GM18868 (cell line): ENCODE measurements around the gene HSFX2.
"Not testable (repeated sequence)": the region's sequence is repeated elsewhere in the genome, so short reads cannot be mapped to it uniquely, and the experiment has no call there.

Experiments used
- ATAC-seq: cut with Tn5 transposase; IDR thresholded peaks from one replicate; pipeline ENCODE4 v1.9.1; 2021; ENCODE audit warnings: mild to moderate bottlenecking, moderate library complexity; ENCODE audit not compliant: unreplicated experiment

The HSFX2 gene

DNA sequence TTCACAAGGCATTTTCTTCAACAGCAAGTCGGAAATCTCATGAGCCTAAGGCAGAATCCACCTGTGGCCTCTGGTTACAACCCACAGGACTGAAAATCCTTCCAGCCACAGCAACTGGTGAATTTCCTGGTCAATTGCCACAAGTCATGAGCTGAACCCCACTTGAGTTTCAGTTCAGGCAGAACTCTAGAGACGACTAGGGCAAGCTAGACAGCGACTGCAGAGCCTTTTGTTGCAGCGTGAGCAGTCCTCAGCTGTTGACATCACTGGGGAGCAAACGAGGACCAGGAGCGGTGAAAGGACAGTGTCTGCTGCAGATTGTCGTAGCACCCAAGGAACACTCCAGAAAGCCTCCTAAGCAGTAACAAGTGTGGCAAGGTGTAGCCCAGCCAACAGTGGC is 829 bp upstream of the HSFX2 start:
- not testable (repeated sequence) for ATAC-seq

DNA sequence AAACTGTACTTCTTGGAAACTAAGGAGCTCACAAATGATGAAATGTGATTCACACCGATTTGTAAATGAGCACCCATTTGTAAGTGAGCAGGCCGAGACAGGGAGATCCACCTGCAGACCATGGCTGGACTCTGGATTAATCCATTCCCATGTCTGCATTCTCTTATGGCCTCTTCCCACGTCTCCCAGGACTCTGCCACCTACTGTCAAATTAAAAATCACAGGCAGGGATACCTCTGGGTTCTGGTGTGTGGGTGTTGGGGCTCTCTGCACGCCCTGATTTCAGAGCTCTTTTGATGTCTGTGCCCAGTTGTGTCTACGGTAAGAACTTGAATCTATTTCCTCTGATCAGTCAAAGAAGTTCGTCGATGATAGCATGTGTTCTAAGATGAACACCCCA is 4.1 kb downstream of the HSFX2 start:
- not testable (repeated sequence) for ATAC-seq

DNA sequence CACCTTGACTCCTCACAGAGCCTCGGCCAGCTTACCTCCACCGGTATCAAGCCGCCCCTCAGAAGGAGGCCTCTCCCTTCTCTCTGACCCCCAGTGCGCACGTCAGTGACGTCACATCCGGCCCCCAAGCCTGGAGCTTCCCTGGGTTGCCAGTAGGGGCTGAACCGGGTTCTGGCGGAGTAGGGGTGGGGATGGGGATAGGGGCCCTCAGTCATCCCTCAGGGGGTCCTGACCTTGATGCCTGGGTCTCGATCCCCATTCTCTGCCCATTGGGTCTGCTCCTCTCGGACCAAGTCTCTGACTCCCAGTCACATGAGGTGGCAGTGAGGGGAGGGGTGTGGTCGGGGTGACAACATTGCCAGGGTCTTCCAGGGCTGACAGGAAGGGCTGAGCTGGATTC is 7.8 kb downstream of the HSFX2 start, which contains the start of gene MAGEA9B:
MAGEA9B (minus strand) TSS at position 101 of the 400 bp plus-strand sequence. CDS start 4,280 bp downstream, outside the sequence.
- not testable (repeated sequence) for ATAC-seq

DNA sequence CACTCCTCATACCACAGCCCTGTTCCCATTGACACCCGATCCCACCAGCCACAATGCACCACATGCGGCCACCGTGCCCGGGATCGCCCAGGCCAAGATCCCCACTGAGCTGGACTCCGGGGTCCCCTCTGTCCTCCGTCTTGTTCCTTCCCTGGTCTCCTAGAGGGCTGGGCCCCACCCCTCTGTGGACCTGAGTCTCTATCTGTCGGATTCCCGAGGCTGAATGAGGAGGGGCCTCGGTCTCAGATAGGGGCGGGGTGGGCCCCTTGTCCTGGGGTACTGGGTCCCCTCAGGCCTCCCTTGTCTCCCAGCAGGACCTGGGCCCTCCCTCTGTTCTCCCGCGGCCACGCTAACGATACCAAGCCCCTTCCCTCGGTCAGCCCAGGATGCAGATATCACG is 9.5 kb downstream of the HSFX2 start:
- ATAC-seq: not testable (repeated sequence)

DNA sequence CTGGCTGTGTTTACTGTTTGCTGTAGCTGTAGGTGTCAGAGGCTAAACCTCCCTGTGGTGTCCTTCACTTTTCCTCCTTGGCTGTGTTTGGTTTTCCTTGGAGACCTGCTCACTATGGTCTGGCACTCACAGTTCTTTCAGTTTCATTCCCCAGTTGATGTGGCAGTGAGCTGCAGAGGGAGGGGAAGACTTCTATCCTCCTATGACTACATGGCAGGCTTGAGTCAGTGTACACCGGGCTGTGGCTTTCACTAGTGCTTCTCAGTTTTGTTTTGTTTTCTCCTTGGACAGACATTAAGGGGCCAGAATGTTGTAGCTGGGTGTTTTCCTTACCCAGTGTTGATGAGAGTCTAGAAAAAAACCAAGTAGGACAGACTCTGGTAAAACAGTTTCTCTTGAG is 21.7 kb downstream of the HSFX2 start:
- peak; percentile 100 for ATAC-seq

DNA sequence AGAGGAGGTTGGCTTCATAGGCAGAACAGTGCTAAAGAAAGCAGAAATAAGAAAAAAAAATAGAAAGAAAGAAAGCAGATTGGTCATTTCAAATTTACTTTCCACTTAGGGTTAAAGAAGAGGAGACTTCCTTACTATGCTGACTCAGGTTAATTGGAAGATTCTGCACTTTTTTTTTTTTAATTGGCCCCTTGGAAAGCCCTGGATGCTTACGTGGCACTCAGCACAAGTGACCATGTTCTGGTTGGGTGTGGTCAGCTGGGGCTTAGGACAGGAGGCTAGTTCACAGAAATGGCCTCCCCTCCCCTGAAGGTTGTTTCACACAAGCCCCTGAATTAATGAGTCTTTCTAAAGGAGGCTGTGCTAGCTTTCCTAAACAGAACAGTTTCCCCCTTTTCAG is 22.4 kb downstream of the HSFX2 start:
- no peak for ATAC-seq

DNA sequence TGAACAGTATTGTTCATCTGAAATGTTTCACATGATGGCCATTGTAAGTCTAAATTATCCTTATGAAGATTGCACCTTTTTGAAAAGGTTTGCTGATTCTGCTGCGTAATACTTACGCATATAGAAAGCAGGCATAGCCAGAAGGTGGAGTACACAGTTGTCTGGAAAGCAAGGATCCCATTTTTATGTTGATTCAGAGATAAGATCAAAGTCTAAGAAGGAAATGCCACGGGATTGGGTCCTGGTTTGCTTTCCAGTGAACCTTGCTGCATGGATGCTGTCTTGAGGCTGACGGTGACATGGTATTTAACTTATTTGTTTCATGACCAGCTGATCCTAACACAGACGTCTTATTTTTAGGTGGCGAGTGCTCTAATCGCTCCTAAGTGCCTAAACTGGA is 23.3 kb downstream of the HSFX2 start:
- ATAC-seq: no peak

DNA sequence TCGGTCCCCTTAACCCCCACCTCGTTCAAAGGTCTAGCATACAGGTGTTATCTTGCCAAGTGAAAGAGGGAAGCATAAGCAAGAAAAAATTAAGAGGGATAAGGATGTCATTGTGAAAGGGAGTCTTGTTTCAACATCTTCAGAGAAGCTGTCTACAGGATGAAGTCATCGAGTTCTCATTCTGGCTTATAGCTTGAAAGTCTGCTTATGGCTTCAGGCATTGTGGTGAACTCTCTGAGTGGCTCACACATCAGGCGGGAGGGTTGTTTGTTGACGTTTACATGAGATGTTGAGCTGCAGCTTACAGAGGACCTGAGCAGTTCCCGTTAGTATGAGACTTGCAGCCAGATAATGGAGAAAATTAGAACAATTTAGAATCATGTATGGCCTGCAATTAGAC is 24.4 kb downstream of the HSFX2 start:
- no peak for ATAC-seq

DNA sequence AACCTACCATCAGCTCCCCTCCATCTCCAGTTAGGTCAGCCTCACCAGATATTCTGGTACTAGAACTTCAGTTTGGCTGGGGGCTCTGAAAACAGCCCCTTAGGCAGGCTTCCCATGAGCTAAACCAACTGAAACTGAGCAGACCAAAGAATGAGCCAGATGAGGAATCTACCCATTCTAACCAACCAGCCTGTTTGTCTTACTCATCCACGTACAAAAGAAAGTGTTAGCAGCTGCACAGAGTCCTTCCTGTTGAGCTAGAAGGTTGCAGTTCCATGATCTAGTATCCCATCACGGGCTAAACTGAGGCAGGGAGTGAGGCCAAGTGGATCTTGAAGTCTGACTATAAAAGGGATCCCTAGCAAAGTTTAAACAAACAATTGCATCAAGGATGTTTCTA is 25.3 kb downstream of the HSFX2 start:
- ATAC-seq: peak; percentile 32

DNA sequence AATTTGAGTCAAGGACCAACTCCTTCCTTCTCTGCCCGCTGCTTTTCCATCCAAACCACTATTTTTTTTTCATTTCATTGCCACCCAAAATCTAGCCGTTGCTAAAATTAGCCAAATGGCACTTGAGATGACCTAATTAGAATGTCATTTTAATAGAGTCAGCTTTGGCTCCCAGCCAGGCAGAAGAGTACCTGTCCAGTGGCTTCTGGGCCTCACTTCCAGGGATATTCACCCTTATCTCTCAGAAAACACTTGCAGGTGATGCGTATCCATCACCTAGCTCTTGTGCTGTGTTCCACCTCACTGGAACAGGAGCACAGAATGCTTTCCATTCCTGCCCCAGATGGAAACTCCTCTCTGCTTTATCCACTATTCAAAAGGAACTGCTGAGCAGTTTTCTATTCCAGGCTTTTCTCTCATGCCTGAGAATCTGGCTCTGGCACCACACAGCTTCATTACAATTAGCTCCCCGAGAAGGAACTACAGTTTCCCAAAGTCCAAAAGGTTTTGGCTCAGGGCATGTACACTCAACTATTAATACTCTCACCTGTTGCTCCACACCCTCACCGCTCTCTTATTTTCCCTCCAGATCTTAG is 26.3 kb downstream of the HSFX2 start:
- ATAC-seq: no peak

DNA sequence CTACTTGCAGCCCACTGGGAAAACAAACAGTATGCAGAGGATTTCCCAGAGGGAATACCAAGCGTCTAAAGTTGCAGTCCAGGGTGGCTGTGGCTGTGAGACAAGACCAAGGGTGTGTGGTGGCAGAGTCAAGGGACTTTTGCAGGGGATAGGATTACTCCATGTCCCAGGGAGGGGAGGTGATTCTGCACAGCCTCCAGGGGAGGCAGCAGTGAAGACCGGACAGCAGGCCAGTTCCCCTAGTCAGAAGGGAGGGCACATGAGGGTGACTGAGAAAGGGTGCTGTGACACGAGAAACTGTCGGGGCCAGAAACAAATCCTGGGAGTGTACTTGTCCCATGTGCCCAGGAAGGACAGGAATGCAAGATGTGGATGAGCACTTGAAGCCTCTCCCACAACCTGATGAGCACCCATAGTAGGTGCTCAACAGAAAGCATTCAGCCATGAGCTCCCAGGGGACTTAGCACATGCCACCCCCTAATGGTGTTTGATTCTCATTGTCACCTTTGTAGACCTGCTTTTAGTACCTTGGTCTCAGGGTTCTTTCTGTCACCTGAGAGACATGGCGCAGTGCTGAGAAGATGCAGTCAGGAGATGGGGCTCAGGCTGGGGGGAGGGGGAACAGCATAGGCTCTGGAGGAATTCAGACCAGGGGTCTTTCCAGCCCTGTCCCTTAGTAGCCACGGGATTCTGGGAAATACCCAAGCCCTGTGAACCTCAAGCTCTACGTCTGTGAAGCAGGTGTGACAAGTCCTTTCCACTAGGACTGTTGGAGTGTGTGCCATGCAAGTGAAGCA is 27.3 kb downstream of the HSFX2 start:
- ATAC-seq: no peak

DNA sequence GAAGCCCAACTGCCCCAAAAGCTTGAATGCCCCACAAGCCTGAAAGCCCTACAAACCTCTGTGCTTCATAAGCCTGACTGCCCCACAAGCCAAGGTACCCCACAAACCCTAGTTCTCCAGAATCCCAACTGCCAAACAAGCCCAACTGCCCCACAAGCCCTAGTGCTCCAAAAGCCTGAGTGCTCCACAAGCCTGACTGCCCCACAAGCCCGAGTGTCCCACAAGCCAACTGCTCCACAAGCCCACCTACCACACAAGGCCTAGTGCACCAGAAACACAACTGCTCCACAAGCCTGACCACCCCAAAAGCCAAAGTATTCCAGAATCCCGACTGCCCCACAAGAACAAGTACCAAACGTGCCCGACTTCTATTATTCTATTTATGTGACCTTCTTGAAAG is 31.8 kb downstream of the HSFX2 start:
- ATAC-seq: no peak

DNA sequence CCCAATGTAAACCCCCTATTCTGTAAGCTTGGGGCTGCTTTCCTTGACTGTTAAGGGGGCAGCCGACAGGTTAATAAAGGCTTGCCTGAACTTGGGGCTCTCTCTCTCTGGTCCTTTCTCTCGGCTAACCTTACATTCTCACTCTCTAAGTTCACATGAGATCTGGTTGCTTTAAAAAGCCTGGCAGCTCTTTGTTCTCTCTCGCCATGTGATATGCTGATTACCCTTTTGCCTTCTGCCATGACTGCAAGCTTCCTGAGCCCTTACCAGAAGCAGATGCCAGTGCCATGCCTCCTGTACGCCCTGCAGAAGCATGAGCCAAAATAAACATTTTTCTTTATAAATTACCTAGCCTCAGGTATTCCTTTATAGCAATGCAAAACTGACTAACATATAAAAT is 39.9 kb downstream of the HSFX2 start:
- ATAC-seq: not testable (repeated sequence)

DNA sequence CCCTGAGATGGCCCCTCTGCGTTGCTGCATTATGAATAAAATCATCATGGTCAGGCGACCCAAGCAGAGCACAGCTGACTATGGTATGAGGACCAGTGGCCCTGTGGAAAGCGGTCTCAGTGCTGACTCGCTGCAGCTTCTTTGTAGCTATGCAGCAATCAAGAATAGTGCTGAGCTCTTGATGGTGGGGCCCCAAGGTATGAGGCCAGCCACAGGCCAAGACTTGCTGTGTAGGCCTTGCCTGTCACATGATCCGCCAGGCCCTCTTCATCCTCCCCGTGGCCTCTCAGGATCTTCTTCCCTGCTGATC is 43.2 kb downstream of the HSFX2 start:
- not testable (repeated sequence) for ATAC-seq

DNA sequence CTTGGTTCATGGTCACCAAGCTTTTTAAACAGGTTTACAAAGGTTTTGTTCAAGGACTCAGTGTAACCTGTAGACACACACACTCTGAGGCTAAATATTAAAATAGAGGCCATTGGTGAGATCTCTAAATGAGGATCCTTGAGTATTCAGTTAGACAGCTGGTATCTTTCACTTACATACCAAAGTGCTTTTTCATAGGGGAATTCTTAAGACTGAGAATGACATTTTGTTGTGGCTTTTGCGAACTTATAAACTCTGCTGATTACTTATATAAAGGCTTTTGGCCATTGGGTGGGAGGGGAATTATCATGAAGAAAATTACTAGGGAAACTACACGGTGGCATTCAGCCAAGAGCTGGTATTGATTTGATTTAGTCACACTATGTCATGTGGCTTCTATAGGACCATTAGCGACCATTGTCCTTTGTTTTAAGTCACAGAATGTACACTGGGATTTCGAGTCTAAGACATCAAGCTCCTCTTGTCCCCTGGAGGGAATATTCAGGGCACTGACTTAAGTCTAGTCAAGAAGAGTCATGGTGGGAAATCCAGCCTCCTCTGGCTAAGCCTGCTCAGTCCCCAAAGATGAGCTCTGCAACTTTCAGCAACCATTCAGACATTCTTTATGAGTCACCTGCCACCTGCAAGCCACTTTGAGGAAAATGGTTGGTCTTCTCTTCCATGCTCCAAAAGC is 43.7 kb downstream of the HSFX2 start:
- peak; percentile 73 for ATAC-seq

DNA sequence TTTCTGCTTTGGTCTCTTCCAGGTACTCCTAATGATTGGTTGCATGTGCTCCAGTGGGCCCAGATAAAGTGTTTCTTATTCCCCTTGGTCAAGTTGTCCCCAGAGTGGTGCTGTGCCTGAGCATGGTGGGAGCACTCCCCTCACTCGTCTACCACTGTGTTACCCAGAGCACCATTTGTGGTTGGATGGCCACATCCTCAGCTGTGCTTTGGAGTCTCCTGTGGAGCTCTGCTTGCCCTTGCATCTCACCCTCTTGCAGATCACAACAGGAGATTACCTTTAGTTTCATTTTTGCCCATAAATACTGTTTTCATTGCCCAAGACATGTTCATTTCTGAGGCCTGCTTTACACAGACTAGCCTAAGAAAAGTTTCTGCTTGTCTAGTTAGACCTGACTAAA is 44.7 kb downstream of the HSFX2 start:
- ATAC-seq: not testable (repeated sequence)

DNA sequence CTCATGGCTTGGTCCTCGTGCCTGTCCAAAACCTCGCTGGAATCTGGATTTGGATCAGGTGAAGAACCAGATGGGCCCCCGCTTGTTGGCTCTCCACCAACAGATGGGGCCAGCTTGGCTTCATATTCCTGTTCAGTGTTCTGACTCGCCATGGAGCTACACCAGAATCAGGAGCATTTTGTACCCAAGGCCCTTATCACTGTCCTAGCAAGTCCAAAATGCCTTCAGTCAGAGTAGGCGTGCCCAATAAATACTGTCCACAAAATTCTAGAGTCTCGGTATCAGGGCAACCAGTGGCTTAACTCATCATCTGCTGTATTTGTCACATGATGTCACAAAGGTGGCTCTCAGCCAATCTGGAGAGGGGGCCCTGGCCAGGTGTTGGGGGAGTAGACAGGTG is 45.4 kb downstream of the HSFX2 start, which contains the start of gene HSFX3:
HSFX3 (minus strand) TSS at position 224 of the 400 bp plus-strand sequence; CDS start at position 152, 72 bp downstream.
- not testable (repeated sequence) for ATAC-seq

DNA sequence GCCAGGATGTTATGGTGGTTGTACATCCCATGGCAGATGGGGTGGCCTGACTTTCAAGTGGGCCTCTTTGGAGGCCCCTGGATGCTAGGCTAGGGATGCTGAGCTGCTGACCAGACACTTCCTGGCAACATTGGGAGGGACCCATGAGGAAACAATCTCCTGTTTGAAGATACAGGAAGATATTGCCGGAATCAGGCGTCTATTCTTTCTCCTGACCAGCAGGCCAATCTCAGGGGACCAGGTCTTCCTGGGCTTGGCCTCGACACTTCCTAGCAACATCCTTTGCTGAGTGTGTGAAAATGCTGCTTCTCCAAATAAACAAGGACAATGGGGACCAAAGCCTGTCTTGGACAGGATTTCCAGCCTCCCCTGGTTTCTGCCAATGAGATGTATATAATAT is 47.3 kb downstream of the HSFX2 start:
- not testable (repeated sequence) for ATAC-seq

DNA sequence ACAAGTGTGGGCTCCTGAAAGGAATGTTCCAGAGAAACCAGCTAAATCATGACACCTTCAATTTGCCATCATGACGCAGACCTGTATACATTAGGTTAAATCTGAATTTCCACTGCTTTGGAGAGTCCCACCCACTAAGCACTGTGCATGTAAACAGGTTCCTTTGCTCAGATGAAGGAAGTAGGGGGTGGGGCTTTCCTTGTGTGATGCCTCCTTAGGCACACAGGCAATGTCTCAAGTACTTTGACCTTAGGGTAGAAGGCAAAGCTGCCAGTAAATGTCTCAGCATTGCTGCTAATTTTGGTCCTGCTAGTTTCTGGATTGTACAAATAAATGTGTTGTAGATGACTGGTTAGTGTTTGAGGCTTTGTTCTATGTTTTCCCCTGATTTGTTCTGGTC is 48.2 kb downstream of the HSFX2 start:
- ATAC-seq: not testable (repeated sequence)

DNA sequence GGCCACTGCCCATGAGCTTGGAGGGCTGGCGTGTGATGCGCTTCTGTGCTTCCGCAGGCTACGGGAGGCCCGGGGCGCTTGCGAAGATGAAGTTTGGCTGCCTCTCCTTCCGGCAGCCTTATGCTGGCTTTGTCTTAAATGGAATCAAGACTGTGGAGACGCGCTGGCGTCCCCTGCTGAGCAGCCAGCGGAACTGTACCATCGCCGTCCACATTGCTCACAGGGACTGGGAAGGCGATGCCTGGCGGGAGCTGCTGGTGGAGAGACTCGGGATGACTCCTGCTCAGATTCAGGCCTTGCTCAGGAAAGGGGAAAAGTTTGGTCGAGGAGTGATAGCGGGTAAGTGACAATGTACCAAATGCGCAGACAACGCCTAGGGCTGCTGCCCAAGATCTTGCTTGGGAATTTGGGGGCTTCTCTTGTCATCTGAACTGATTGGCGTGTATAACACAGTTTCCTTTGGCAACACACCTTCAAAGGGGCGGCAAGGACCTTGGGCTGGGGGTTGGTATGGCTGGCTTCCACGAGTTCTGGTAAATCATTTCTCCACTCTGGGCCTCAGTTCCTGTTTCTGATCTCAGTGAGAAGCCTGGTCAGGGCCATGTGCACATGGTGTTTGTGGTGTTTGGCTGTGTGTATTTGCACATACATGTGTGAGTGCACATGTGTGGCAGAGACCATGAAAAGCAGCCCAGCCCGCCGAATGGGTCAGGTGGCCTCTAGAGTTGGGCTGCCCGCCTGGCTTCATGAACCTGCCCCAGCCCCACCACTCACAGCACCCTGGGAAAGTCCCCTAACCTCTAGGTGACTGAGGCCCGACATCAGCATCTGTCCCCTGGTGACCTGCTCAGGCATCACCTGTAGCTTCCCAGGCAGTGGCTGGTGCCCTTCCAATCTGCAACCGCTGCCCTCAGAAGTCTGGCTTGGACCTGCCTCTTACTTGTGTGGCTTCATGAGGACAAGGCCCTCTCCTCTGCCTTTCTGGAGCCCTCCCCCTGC is 49.3 kb downstream of the HSFX2 start:
- not testable (repeated sequence) for ATAC-seq
